ENCODE measurements around the gene BORCS5. TPM values are rescaled to one million over a fixed set of nuclear protein-coding genes. Genes with fewer than 3 reads are reported as not detected.
"Not testable (repeated sequence)": the region's sequence is repeated elsewhere in the genome, so short reads cannot be mapped to it uniquely, and the experiment has no call there.

Gene BORCS5
- total RNA-seq, 1 donor from 2014 or later = 21.6 TPM

DNA sequence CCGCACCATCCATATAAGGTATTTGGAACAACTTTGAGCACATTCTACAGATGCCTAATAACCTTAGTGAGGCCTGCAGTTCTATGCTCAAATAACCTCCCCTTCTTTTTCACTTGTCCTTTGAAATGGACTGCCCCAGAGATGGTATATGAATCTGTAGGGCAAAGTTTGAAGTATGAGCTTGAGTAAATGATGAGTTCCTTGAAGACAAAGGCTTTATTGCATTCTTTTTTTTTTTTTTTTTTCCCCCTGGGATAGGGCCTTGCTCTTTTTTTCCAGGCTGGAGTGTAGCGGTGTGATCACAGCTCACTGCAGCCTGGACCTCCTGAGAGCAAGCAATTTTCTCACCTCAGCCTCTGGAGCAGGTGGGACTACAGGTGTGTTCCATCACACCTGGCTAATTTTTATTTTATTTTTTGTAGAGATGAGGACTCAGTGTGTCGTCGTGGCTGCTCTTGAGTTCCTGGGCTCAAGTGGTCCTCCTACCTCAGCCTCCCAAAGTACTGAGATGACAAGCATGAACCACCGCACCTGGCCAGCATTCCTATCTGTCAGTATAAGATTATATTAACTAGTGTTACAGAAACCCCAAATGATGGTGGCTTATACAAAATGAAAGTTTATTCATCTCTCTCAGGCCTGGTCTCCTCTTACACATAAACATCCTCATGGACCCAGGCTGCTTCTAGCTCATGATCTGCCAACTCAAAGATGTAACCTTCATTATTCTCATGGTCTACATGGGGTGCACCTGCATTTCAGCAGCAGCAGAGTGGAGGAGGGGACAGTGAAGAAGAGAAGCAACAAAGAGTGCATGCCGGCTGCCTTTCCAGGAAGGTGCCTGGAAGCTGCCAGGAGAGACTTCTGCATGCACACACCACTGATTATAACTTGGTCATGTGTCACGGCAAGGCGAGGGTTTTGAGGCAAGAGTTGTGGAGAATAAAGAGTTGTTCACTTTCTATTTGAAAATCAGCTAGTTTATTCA is 104.4 kb downstream of the BORCS5 start:
- no peak for DNase-seq (ENCODE audit: low spot score)

DNA sequence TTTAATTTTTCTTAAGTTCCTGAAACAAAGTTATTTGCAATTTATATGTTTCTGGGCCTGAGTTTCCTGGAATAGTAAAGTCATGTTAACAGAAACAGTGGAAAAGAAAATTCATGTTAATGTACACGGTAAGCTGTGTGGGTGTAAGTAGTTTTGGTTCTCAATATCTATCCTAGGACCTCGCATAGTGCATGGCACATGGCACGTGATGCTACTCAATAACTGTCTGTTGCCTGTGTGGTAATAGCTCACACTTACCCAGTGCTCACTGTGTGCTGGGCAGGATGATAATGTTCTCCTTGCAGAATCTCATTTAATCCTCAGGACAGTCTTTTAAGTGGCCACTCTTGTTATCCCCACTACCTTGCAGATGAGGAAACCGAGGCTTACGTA is 105.0 kb downstream of the BORCS5 start:
- no peak for DNase-seq (ENCODE audit: low spot score)

DNA sequence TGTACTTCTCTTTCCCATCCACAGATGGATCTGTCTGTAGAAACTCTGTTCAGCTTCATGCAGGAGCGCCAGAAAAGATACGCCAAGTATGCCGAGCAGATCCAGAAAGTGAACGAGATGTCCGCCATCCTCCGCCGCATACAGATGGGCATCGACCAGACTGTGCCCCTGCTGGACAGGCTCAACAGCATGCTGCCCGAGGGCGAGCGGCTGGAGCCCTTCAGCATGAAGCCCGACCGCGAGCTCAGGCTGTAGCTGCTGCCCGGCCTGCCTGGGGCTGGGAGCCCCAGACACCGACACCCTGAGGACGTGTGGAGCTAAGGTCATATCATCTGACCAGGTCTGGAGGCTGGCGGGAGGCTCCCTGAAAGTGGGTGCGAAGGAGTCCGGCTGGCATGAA is 108.6 kb downstream of the BORCS5 start:
- no peak for DNase-seq (ENCODE audit: low spot score)

DNA sequence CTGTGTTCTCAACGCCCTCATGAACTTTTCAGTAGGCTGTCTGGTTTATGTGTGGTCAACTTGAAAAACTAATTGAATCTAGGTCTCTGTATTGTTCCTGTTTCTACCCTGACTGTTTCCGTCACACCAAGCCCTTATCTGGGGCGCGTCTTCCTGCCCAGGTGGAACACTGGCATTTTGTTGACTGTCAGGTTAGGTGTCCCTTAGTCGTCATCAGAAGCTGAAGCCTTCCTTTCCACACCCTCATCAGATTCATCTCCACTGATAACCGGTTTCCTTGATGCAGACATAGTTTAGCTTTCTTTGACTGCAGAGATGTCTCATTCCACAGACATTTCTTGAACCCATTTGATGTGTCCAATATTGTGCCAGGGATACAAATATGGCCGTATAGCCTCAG is 109.3 kb downstream of the BORCS5 start:
- no peak for DNase-seq (ENCODE audit: low spot score)

DNA sequence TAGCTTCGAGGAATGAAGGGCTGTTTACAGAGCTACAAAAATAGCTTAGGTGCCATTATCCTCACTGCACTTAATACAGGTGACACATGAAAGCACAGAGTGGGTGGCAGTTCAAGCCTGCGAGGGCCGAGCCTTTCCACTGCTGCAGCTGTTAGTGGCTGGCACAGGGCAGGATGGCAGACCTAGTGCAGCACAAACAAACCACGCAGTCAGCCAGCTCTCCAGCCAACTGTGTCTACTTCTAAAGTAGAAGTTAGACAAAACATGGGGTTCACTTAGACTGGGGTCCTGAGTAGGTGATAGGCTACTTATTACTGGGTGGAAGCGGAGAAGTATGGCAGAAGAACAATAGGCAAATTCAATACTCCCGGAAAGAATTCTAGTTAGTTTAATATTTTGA is 110.4 kb downstream of the BORCS5 start:
- no peak for DNase-seq (ENCODE audit: low spot score)

DNA sequence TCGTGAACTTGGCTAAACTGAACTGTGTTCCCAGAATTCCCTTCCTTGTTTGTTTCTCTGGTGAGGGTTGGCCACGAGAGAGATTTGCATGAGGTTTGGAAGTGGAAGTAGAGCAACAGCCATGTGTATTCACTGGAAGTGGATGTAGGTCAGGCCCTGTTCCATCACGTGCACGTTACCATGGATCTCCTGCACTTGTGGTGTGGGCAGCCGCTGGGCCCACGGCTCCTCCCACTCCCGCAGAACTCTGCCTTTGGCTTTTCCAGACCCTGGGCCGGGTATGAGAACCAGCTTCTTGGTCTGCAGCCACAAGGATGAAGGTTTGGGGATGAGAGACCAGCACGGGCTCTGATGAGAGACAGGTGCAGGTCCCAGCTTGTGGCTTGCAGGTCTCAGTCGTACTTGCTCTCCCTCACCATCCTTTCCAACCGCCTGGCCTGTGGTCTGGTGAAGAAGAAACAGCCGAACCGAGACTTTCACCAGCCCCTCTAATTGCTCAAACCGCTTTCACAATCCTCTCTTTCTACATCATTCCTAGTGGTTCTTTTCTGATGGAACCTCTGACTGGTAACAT is 110.9 kb downstream of the BORCS5 start:
- DNase-seq (ENCODE audit: low spot score) = no peak

DNA sequence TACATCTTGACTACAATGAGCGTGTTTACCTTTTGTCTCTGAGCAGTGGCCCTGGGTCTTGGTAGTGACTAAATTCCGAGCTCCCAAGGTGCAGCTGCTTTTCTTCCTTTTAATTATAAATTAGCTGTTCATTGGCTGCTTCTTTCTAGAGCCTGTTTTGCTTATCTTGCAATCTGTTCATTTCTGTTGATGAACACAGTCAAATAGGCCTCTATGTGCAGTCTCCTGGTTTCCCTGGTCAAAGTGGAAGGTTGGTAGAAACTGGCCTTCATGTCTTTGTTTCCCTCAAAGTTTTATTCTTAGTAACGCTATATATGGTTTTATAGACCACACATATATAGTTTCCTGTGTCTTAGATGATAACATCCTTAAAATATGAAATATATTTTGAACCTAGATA is 111.7 kb downstream of the BORCS5 start:
- no peak for DNase-seq (ENCODE audit: low spot score)

DNA sequence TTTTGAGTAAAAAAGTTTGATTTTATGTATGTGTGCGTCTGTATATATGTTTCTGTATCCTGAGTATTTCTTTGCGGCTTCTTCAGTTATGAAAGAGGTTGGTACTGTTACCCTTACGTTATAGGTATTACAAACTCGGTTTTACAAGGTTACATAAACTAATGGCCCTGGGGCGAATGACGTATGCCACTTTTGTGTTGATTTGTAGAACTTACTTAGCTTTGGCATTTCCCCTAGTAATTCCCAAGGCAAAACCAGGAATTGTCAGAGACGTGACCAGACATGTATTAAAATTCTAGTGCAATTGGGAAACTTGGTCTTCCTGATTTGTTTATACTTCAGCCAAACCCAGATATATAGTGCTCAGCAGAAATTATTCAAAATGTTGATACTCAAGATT is 112.5 kb downstream of the BORCS5 start:
- no peak for DNase-seq (ENCODE audit: low spot score)

DNA sequence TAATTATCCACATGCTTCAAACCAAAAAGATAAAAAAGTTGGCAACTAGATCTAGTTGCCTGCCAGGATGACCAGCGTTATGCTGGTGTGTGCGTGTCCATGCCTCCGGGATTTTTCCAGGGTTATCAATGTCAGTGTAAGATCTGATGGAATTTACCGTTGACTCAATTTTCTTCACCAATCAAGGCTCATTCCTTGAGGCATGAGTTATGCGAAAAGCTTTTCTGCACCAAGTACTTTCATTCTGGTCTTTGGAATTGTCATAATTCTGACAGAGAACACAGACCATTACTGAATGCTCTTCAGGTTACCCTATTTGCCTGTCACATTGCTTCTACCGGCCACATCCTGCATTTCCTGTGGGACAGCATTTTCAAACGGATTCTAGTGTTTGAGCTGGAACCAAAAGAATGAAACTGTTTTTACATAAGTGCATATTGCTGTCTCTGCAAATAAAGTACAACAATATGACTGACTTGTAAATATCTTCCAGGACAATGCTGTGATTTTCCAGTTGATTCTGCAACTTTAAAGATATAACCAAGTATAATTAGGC is 114.0 kb downstream of the BORCS5 start:
- DNase-seq (ENCODE audit: low spot score) = no peak

DNA sequence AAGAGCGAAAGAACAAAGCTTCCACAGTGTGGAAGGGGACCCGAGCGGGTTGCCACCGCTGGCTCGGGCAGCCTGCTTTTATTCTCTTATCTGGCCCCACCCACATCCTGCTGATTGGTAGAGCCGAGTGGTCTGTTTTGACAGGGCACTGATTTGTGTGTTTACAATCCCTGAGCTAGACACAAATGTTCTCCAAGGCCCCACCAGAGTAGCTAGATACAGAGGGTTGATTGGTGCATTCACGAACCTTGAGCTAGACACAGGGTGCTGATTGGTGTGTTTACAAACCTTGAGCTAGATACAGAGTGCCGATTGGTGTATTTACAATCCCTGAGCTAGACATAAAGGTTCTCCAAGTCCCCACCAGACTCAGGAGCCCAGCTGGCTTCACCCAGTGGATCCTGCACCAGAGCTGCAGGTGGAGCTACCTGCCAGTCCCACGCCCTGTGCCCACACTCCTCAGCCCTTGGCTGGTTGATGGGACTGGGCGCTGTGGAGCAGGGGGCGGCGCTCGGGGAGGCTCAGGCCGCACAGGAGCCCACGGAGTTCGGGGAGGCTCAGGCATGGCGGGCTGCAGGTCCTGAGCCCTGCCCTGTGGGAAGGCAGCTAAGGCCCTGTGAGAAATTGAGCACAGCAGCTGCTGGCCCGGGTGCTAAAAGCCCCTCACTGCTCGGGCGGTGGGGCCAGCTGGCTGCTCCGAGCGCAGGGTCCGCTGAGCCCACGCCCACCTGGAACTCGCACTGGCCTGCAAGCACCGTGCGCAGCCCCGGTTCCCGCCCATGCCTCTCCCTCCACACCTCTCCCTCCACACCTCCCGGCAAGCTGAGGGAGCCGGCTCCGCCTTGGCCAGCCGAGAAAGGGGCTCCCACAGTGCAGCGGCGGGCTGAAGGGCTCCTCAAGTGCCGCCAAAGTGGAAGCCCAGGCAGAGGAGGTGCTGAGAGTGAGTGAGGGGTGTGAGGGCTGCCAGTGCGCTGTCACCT is 115.4 kb downstream of the BORCS5 start:
- not testable (repeated sequence) for DNase-seq (ENCODE audit: low spot score)

DNA sequence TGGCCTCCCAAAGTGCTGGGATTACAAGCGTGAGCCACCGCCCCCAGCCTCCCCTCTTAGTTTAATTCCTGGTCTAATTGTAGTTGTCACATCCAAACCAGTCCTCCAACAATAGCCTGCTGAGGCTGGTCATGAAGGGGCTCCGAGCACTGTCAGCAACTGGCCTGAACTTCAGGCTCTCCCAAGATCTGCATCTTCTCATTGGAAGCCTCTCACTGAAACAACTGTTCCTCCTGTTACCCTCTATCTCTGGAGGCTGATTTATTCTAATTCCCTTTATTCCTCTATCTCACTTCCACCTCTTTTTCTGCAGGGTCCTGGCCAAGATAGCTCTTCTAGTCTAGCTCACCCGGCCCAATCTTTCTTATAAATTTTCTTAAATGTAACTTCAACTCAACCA is 116.3 kb downstream of the BORCS5 start:
- no peak for DNase-seq (ENCODE audit: low spot score)

DNA sequence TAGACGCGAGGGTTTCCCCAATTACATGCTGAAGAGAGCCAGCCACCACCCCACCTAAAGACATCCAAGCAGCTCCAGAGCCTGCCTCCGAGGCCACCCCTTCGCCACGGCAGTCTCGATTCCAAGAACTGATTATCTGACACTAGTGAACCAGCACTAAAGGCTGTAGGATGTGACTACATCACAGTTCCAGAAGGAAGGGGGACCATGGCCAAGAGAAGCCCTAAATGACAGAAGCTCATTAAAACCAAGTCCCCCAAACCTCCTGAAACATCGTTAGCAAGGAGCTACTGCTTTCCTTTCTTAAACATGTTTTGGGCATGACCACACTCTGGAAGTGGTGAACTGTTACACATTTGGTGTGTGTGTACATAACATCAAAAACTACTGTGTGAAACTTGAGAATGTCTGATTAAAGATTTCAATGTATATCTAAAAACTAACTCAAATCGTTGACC is 117.6 kb downstream of the BORCS5 start:
- DNase-seq (ENCODE audit: low spot score) = no peak

DNA sequence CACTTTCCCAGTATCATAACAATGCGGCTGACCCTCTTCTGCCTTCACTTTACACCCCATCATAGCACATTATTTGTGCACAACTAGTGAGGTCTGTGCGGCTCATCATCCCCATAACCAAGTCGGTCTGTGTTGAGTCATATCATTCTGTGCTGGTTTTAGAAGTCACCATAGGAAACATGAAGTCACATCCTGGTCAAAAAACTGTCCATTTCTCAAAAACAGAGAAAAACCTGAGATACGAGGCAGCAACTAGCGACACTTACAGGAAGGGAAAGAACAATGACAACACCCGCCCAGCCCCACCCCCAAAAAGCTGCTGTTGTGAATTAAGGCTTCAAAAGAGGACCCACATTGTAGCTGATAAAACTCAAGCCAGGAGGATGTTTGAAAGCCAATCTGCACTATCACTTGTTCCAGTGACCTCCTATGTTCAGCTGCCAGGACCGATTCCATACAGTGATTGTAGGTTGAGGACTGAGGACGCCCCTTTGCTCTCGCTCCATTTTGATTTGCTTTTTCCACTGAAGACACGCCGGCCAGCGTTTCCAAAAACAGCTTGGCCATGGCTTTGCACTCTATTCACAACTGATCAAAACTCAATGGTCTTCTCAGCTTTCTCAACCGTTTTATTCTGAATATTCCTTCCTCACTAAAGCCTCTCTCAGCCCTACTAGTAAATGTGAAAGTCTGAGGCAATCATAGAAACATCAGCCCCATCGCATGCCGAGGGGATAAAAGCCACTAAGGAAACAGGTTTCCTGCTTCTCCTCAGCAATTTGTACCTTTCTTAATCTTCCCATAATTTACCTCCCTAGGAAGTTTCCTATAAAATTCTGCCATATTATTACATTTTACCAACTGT is 118.3 kb downstream of the BORCS5 start:
- DNase-seq (ENCODE audit: low spot score) = no peak

DNA sequence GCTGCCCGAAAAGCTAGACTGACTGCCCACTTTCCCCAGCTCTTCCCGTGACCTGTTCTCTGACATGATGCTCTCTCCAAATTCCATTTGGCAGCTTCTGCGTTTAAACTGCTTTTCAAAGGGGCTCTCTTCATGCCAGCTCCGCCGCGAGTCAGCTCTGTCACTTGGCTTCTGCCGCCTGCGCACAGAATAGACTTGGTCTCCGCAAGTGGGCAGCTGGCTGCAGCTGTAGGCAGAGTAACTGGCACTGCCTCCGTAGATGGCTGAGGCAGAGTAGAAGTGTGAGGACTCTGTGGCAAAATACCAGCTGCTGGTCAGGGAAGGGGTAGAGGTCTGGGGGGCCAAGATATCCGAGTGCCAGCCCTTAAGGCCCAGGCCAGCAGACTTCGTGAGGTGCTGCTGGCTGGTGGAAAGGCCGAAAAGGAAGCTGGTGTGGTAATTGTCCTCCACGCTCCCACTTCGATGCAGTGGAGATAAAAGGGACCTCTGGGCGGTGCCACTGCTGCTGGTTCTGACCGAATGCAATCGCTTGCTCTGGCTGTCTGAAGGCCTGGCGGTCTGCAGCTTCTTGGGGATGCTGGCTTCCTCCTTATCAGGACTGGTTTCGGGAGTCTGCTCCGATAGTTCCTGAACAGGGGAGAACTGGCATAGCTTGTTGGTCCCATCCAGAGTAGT is 120.1 kb downstream of the BORCS5 start:
- DNase-seq (ENCODE audit: low spot score) = no peak

DNA sequence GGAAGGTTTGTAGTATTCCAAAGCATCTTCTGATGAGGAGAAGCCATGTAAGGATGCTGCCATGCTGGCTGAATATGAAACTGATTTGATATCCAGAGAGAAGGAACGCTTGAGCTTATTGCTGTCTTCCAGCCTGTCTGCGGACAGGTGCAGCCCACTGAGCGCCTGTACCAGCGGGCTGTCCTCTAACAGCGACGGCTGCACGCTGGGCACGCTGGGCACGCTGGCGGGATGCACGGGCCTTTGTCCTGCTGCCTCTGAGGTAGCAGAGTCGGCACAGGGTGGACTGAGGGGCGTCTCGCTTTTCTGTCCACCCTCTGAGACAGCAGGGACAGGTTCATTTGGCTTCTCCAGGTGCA is 120.6 kb downstream of the BORCS5 start:
- no peak for DNase-seq (ENCODE audit: low spot score)

DNA sequence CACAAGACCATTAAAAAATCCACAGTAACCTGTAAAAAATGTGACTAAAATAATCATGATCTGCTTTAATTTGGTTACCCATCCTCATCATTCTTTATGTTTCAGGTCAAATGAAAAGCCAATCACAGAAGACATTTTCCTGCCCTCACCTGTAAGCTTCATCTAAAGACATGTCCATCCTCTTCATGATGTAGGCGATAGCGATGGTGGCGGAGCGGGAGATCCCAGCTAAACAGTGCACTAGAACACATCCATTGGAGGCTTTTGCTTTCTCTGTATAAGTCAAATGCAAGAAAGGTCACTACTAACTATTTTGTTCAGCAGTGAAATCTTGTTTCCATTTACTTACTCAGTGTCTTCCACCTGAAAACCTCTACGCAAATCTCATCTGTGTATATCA is 123.2 kb downstream of the BORCS5 start:
- DNase-seq (ENCODE audit: low spot score) = no peak

DNA sequence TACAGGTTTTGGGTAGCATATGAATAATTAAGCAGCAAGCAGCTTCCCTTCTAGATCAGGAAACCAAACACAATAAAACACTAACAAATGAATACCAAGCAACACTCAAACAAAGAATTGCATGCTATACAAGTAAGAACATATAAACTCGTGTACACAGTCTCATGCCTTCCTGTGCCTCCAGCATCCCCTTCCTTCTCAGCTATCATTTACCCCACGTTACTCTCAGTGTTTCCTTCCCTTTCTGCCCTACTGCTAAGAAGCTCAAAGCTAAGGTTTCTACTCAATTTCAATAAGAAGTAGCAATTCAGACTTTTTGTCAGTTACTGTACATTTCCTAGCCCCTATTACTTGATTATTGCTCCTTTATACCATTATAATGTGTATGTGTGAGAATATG is 124.8 kb downstream of the BORCS5 start:
- no peak for DNase-seq (ENCODE audit: low spot score)

DNA sequence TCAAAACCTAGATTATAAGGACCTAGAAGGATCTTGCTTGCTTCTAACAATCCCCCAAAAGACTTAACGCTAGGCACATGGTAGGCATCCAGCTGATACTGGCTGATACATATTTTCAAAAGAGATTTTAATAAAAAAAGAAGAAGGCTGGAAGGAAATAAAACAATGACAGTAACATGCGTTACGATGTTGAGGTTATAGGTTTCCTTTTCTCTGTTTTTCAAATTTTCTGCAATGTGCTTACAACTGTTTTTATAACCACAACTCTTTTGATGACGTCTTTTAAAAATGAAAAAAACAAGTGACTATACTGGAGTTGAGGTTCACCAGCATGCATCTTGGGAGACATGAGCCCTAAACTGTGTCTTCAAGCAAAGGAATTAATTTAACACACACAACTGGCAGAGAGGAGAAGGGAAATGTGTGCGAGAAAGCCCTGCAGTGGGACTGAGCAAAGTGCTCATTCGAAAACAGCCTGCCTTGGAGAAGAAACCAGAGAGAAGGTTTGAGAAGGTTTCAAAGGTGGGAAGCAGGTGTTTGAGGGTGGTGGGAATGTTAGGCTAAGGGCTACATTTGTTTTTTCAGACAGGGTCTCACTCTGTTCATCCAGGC is 125.4 kb downstream of the BORCS5 start:
- no peak for DNase-seq (ENCODE audit: low spot score)

DNA sequence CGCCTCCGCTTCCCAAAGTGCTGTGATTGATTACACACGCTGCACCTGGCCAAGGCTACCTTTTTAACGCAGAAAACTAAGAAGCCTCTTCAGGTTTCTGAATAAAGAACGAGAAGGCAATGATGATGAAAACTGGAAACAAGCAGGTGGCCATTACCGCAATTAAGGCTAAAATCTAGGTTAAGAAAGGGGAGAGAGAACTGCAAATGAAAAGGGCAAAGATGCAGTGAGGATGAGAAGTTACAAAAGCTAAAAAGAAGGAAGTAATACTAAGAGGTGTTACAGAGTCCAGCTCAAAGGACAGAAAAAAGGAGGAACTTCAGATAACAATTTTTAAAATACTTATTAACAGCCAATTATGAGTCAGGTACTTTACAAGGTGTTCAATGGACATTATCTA is 126.1 kb downstream of the BORCS5 start:
- DNase-seq (ENCODE audit: low spot score) = no peak

DNA sequence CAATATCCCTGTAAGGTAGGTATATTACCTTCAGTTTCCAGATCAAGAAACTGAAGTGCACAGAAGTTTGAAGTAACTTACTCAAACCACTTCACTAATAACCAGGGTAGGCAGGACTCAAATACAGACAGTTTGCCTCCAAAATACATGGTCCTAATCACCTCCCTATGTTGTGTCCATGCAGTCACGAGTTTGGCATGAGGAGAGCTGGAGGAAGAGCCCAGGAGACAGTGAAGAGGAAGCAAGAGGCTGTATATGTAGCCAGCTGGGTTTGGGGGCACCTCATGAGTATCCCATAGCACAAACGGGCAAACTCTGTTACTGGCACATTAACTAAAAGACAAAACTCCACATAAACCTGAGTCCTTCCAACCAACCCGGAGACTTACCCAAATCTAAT is 126.6 kb downstream of the BORCS5 start:
- no peak for DNase-seq (ENCODE audit: low spot score)
